GM12875 (cell line): ENCODE results near the gene CGREF1.

Experiments used
- H3K4me3 ChIP-seq: one replicate; pipeline ENCODE4 v1.5.1; 2011; ENCODE audit warnings: low read depth, low read length, control low read depth
- TF ChIP-seq, protein P1 (sequence below): IDR thresholded peaks from 2 replicates; pipeline ENCODE4 v1.5.1; 2011; ENCODE audit warnings: low read depth, mild to moderate bottlenecking, control low read depth, inconsistent platforms, low read length, moderate library complexity, borderline replicate concordance; ENCODE audit not compliant: insufficient read depth

CGREF1 gene

GRCh38 chr2:27108221-27108620 lies 10.7 kb downstream of the CGREF1 start:
- no peak overlapping the region for H3K4me3 ChIP-seq
- TF ChIP-seq, protein P1, sequence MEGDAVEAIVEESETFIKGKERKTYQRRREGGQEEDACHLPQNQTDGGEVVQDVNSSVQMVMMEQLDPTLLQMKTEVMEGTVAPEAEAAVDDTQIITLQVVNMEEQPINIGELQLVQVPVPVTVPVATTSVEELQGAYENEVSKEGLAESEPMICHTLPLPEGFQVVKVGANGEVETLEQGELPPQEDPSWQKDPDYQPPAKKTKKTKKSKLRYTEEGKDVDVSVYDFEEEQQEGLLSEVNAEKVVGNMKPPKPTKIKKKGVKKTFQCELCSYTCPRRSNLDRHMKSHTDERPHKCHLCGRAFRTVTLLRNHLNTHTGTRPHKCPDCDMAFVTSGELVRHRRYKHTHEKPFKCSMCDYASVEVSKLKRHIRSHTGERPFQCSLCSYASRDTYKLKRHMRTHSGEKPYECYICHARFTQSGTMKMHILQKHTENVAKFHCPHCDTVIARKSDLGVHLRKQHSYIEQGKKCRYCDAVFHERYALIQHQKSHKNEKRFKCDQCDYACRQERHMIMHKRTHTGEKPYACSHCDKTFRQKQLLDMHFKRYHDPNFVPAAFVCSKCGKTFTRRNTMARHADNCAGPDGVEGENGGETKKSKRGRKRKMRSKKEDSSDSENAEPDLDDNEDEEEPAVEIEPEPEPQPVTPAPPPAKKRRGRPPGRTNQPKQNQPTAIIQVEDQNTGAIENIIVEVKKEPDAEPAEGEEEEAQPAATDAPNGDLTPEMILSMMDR = no peak

DNA sequence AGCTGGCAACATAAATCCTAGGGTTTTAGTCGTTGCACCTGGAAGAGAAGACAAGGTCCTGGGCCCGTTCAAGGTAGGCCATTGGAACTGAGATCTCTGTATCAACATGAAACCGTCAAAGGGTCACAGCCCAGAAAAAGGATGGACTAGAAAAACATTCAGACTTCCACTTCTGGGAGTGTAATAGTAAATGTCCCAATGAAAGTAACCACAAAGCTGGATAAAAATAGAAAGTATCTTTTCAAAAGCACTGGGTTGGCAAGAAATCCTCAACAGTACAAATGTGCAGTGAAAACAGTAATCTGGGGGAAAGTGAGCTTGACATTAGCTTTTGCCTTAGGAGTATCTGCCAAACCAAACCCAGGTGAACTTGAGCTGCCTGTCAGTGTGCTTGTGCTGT lies 12.9 kb downstream of the CGREF1 start:
- TF ChIP-seq, protein P1 = no peak
- no peak overlapping the region for H3K4me3 ChIP-seq

- H3K4me3 ChIP-seq = no peak overlapping the region
- TF ChIP-seq, protein P1 = no peak
Measured at GRCh38 chr2:27102329-27102728, 16.6 kb downstream of the CGREF1 start.

GRCh38 chr2:27100036-27100435 lies 18.9 kb downstream of the CGREF1 start:
- no peak overlapping the region for H3K4me3 ChIP-seq
- TF ChIP-seq, protein P1 = no peak

DNA sequence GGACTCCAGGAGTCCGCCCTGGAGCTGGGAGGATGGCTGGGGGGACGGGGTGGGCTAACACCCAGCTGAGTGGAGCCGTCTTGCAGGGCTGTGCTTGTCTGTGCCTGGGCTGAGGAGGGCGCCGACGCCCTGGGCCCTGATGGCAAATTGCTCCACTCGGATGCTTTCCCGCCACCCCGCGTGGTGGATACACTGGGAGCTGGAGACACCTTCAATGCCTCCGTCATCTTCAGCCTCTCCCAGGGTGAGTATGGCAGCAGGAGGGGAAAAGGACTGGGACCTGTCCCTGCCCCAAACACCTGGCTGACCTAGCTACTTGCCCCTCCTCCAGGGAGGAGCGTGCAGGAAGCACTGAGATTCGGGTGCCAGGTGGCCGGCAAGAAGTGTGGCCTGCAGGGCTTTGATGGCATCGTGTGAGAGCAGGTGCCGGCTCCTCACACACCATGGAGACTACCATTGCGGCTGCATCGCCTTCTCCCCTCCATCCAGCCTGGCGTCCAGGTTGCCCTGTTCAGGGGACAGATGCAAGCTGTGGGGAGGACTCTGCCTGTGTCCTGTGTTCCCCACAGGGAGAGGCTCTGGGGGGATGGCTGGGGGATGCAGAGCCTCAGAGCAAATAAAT lies 19.5 kb downstream of the CGREF1 start:
- TF ChIP-seq, protein P1 = no peak

GRCh38 chr2:27097341-27097740 lies 21.6 kb downstream of the CGREF1 start:
- H3K4me3 ChIP-seq = no peak overlapping the region
- TF ChIP-seq, protein P1 = no peak

More for the DNA sequence above, 19.5 kb downstream of the CGREF1 start:
- no peak overlapping the region for H3K4me3 ChIP-seq

- no peak overlapping the region for H3K4me3 ChIP-seq
Measured at GRCh38 chr2:27096748-27097297, 22.1 kb downstream of the CGREF1 start.

More at GRCh38 chr2:27096748-27097297, 22.1 kb downstream of the CGREF1 start:
- TF ChIP-seq, protein P1 = no peak
